GM04503 (cell line): ENCODE data around the gene IFIT1B.
"Not testable (repeated sequence)": the region's sequence is repeated elsewhere in the genome, so short reads cannot be mapped to it uniquely, and the experiment has no call there.

Experiments
- DNase-seq: peaks from one replicate; pipeline ENCODE4 v3.0.0-alpha.2; 2012; ENCODE audit warnings: low read depth

IFIT1B gene

GRCh38 chr10:89384474-89385340 is 6.9 kb downstream of the IFIT1B start:
- no peak for DNase-seq

DNA sequence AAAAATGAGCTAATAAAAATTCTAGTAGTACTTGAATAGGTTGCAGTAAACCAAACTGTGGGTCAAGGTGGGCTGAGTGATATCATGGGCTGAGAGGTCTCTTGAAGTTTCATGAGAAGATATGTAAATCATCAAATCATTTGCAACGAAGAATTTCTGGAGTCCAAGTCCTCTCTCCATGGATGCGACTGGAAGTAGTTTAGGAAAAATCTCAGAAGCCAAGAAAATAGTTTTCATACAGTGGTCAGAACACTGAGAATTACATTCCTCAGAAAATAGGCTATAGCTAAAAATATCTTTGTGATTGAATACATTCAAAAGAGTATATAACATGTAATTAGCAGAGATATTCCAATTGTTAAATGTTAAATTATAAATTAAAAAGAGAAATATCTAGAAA is 10.9 kb downstream of the IFIT1B start:
- DNase-seq = no peak

DNA sequence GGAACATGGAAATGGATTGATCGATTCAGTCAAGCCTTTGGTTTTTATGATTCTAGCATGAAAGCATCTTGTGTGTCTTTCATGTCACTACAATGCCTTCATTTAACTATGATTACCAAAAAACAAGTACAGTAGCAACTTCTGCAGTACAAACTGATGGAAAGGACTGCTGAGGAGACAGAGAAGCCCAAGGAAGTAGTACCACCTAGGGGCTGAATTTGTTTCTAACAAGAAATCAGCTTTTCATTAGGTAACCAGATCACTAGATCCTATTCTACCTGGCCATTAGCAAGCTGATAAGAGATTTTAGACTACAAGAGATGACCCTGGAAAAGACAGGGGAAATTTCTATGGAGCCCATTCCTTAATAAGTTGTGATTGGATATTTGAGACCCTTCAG is 11.4 kb downstream of the IFIT1B start:
- DNase-seq = no peak

DNA sequence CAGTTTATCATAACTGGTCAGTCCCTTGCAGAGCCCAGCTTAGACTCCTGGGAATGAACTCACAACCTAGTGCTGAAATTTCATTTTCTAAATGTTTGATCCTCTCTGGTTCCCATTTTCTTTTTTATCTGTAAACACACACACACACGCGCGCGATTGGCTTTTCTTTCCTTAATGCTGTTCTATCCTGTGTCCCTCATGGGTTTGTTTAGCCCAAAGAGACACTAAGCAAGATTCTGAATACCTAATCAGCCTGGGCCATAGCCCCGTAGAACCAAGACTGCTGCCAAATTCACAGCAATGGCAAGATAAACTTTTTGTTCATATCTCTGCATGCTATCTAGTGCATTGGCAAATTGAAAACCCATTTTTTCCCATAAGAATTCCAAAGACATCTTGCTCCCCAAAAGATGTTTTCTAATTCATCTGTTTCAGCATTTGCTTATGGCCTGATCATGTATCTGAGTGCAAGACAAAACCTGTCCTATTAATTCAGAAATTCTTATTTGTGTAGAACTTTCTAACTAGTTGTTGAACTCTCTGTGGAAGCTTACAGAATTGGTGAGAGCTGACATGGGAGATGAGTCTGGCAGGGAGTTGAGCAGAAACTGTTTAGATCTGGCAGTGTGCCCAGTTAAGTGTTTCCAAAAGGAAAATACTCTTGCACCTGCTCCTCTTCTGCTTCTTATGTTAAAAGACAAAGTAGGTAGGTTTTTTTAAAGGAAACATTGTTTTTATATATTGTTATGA is 12.8 kb downstream of the IFIT1B start:
- DNase-seq = no peak

- DNase-seq = not testable (repeated sequence)
Measured at GRCh38 chr10:89391226-89391576, 13.3 kb downstream of the IFIT1B start.

DNA sequence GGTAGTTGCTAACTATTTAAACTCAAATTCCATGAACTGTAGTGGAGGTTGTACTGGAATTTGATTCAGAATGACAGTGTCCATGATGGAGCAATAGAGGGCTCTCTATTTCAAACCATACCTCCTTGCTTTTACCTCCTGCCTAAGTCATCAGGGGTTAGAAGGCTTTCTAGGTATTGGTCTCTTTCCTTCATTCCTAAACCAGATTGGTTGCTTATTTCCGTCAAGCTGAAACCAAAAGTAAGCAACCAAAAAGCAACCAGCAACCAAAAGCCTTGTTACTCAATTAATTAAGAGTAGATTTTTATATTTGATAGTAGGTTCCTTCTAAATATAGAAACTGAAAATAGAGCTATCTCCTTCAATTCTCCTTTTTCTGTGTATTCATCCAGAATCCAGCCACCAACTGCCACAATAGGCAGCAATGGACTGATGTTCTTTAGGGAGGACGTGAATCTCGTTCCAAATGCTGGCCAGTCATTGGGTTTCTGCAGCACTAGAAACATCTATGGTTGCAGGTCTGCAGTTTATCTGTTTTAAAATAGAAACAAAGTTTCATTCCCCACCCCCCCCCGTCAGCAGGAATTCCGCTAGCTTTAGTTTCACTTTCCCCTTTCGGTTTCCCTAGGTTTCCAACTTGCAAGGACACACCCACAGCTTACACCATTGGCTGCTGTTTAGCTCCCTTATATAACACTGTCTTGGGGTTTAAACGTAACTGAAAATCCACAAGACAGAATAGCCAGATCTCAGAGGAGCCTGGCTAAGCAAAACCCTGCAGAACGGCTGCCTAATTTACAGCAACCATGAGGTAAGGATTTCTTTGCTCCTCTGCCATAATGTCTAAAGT is 14.3 kb downstream of the IFIT1B start, which contains the start of gene IFIT1:
Gene IFIT1, plus strand, starts transcription at position 717 of the 850 bp plus-strand sequence. Its CDS starts 90 bp downstream, at position 807.
- no peak for DNase-seq

DNA sequence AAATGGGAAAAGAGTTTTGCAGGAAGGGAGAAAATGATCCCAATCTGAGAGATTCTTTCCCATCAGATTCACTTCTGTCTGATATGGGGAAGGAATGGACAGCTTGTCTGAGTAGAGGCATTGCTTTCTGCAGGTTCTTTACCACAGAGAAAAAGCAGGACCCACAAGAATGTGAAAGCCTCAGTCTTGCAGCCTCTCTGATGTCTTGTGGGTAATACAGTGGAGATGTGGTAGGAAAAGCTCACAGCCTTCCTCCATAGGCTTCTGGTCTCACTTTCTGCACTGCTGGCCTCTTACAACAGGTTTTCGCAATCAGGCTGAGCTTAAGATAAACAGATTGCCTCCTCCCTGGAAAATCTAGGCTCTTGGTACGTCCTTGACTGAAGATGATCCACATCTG is 15.1 kb downstream of the IFIT1B start:
- no peak for DNase-seq

DNA sequence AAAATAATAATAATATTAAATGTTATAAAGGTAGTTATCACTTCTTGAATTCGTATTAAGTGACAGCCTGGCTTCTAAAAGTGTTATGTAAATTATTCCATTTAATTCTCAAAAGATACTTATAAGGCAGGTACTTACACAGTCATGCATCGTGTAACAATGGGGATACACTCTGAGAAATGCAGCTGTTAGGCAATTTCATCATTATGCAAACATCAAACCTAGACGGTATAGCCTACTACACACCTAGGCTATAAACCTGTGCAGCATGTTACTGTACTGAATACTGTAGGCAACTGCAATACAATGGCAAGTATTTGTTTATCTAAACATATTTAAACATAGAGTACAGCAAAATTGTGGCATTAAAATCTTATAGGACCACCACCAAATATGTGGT is 16.0 kb downstream of the IFIT1B start:
- DNase-seq = no peak

DNA sequence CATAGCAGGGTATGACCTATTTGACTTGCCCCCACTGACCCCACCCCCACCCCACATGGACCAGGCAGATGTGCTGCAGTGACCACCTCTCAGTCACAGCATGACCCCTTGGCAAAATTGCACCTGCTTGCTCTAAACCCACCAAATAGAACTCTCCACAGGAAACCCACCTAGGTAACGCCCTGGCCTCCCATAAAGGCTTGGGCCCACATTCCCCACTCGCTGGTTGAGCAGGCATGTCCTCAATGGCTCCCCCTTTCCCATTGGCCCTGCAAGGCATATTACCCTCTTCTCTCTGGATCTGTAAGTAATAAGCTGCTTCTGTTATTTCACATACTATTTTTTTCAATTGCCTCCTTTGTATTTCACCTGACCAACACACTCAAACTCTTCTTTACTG is 17.3 kb downstream of the IFIT1B start:
- no peak for DNase-seq

DNA sequence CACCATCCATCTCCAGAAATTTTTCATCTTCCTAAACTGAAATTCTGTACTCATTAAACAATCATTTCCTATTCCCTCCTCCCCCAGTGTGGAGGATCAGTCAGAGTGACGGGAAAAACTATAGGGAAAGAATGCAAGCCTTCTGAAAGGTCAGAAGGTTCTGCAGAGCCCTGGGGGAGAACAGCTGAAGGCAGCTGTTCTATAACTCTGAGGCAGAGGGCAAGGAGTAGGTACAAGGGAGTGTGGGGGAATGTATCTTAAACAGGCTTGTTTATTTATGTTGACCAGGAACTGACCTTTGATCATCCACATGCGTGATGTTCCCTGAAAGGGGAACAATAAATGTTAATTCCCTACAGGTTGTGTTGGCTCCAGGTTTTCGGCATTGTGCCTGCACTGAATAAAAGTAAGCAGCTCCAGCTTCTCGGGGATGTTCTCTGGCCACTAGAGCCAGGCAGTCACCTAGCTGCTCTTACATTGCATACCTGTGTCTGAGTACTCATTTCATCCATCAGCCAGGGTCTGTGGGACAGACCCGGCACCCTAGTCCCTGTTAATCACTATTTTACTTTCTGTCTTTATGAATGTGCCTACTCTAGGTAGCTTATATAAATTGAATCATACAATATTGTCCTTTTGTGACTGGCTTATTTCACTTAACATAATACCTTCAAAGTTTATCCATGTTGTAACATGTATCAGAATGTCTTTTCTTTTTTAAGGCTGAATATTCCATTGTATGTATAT is 20.3 kb downstream of the IFIT1B start:
- no peak for DNase-seq

- DNase-seq = no peak
Measured at GRCh38 chr10:89399956-89400355, 22.1 kb downstream of the IFIT1B start.

DNA sequence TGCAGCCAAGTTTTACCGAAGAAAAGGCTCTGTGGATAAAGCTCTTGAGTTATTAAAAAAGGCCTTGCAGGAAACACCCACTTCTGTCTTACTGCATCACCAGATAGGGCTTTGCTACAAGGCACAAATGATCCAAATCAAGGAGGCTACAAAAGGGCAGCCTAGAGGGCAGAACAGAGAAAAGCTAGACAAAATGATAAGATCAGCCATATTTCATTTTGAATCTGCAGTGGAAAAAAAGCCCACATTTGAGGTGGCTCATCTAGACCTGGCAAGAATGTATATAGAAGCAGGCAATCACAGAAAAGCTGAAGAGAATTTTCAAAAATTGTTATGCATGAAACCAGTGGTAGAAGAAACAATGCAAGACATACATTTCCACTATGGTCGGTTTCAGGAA is 25.2 kb downstream of the IFIT1B start:
- DNase-seq = no peak

- no peak for DNase-seq
Measured at GRCh38 chr10:89404104-89405047, 26.5 kb downstream of the IFIT1B start.

- not testable (repeated sequence) for DNase-seq
Measured at GRCh38 chr10:89406178-89406577, 28.3 kb downstream of the IFIT1B start.

- DNase-seq = not testable (repeated sequence)
Measured at GRCh38 chr10:89407792-89408191, 29.9 kb downstream of the IFIT1B start.

DNA sequence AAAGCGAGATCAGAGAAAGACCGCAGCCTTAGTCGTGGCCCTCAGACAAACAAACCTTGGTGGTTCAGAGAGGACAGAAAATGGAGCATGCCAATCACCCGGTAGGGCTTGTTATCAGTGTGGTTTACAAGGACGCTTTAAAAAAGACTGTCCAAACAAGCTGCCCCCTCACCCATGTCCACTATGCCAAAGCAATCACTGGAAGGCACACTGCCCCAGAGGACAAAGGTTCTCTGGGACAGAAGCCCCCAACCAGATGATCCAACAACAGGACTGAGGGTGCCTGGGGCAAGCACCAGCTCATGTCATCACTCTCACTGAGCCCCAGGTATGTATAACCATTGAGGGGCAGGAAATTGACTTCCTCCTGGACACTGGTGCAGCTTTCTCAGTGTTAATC is 31.4 kb downstream of the IFIT1B start:
- DNase-seq = not testable (repeated sequence)

- not testable (repeated sequence) for DNase-seq
Measured at GRCh38 chr10:89410551-89410950, 32.7 kb downstream of the IFIT1B start.

GRCh38 chr10:89411135-89411534 is 33.3 kb downstream of the IFIT1B start:
- not testable (repeated sequence) for DNase-seq

- DNase-seq = not testable (repeated sequence)
Measured at GRCh38 chr10:89412276-89412675, 34.4 kb downstream of the IFIT1B start.

- no peak for DNase-seq
Measured at GRCh38 chr10:89413398-89413912, 35.6 kb downstream of the IFIT1B start.
